Muscle layer of duodenum (tissue), 2 donors: ENCODE results near the gene PRKCB.

ENCODE experiments used
- H3K27ac ChIP-seq: one replicate; pipeline ENCODE4 v1.7.0; 2013; ENCODE audit warnings: mild to moderate bottlenecking, low read length
- H3K27me3 ChIP-seq: one replicate; pipeline ENCODE4 v1.7.0; 2013; ENCODE audit warnings: low read depth, mild to moderate bottlenecking, control low read depth, low read length
- H3K36me3 ChIP-seq, 2 donors: one replicate each; pipeline ENCODE4 v1.7.0; 2013; ENCODE audit warnings: low read length in 2 of 2, control low read depth in 1 of 2, mild to moderate bottlenecking in 1 of 2; ENCODE audit not compliant: insufficient read depth in 2 of 2, control insufficient read depth in 1 of 2
- H3K4me1 ChIP-seq, 2 donors: one replicate each; pipeline ENCODE4 v1.7.0; 2013; ENCODE audit warnings: low read length in 2 of 2, mild to moderate bottlenecking in 2 of 2, control low read depth in 1 of 2, moderate library complexity in 1 of 2; ENCODE audit not compliant: insufficient read depth in 2 of 2, control insufficient read depth in 1 of 2
- H3K4me3 ChIP-seq, 2 donors: one replicate each; pipeline ENCODE4 v1.7.0; 2013; ENCODE audit warnings: low read length in 2 of 2, low read depth in 1 of 2, mild to moderate bottlenecking in 1 of 2
- H3K9me3 ChIP-seq, 2 donors: one replicate each; pipeline ENCODE4 v1.7.0; 2013; ENCODE audit warnings: low read length in 2 of 2, control low read depth in 1 of 2, mild to moderate bottlenecking in 1 of 2; ENCODE audit not compliant: control insufficient read depth in 1 of 2
- donor health status: healthy.

Gene PRKCB

DNA sequence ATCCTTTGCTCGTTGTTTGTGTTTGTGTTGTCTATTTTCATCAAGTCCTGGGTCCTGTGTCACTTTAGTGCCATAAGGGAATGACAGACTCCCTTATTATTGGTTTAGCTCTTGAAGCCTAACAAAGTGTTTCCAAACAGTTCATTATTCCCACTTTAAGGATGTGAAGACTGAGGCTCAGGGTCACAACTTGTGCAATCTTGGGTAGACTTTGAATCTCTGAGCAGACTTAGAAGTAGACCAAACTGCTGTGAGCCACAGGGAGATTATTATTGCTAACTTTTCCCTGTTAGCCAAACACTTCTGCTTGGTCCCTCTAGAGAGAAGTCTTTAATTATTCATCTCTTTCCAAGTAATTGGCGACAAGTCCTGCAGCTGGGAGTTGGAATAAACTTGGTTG, 31.8 kb downstream of the PRKCB start:
- Histone ChIP-seq H3K4me3 (no peak overlapping the region), H3K27me3 (no peaks in the 10 kb centered on the region), H3K9me3 (no peaks in the 10 kb centered on the region), H3K4me1 (peaks cover 0 to 28% of the 10 kb centered on the region in 2 donors), H3K36me3 (no peaks in the 10 kb centered on the region), H3K27ac (no peak overlapping the region)

DNA sequence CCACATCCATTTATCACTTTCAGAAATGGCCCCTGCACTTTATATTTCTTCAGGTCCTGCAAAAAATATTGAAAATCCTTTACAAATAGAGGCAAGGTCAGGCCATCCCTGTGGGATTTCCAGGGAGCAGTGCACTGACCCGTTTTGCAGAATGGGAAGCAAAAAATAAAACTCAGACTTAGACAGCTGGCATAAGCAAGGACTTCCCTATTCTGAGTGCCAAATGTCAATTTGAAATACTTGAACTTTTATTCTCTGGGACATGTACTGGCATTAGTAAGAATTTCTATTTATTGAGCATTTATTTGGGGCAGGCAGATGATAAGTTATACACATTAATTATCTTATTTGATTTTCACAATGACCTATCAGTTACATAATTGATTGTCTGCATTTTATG, 32.4 kb downstream of the PRKCB start:
- Histone ChIP-seq H3K9me3 (no peaks in the 10 kb centered on the region), H3K27me3 (no peaks in the 10 kb centered on the region), H3K27ac (no peak overlapping the region), H3K36me3 (no peaks in the 10 kb centered on the region), H3K4me1 (peaks cover 0 to 26% of the 10 kb centered on the region in 2 donors), H3K4me3 (no peak overlapping the region)

DNA sequence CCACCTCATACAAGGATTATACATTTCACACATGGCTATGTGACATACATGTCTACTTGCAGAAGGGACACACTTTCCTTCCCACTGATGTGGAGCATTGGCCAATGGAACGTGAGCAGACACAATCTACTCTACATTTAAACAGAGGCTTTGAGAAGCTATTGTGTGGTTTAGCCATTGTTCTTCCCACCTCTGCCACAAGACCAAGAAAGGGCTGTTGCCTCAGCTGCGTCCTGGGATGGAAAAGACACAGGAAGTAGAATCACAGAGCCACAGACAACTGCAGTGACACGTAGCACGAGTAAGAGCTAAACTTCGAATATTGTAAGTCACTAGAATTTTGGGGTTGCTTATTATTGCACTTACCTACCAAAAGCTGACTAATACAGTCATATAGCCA, 33.3 kb downstream of the PRKCB start:
- Histone ChIP-seq H3K9me3 (no peaks in the 10 kb centered on the region), H3K4me3 (no peak overlapping the region), H3K36me3 (no peaks in the 10 kb centered on the region), H3K27me3 (no peaks in the 10 kb centered on the region), H3K4me1 (peaks cover 0 to 19% of the 10 kb centered on the region in 2 donors), H3K27ac (no peak overlapping the region)

- Histone ChIP-seq H3K4me1 (peaks cover 0 to 14% of the 10 kb centered on the region in 2 donors), H3K4me3 (no peak overlapping the region), H3K9me3 (no peaks in the 10 kb centered on the region), H3K36me3 (no peaks in the 10 kb centered on the region), H3K27ac (no peak overlapping the region), H3K27me3 (no peaks in the 10 kb centered on the region)
These were observed 36.1 kb downstream of the PRKCB start for GRCh38 chr16:23871924-23872323.

DNA sequence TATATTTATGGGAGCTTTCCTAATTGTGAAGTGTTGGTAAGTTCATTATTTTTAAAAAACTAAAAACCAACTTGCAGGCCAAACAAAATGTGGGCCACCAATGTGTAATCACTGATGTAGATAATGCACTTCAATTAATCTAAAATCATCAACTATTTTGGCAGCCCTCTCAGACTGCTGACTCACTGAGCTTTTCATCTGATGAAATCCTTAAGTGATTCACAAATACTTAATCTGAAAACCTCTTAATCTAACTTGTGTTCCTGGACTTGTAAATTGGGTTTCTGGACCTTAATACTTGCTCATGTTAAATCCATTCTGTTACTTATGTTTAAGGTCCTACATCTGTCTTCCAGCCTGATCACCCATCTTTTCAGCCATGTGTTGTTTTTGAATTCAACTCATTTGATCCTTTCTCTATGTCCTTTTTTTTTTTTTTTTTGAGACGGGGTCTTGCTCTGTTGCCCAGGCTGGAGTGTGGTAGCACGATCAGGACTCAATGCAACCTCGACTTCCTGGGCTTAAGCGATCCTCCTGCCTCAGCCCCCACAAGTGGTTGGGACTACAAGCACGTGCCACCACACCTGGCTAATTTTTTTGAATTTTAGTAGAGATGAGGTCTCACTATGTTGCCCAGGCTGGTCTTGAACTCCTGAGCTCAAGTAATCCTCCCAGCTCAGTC, 39.0 kb downstream of the PRKCB start:
- no peaks in the 10 kb centered on the region for H3K36me3 ChIP-seq
- peaks cover 0 to 10% of the 10 kb centered on the region in 2 donors for H3K4me1 ChIP-seq
- H3K9me3 ChIP-seq, result no peaks in the 10 kb centered on the region
- no peak overlapping the region for H3K4me3 ChIP-seq
- H3K27ac ChIP-seq, result no peak overlapping the region
- H3K27me3 ChIP-seq, result no peaks in the 10 kb centered on the region

- Histone ChIP-seq H3K36me3 (no peaks in the 10 kb centered on the region), H3K4me3 (no peak overlapping the region), H3K27me3 (no peaks in the 10 kb centered on the region), H3K9me3 (no peaks in the 10 kb centered on the region), H3K4me1 (peaks cover 0 to 6% of the 10 kb centered on the region in 2 donors), H3K27ac (no peak overlapping the region)
These were observed 40.6 kb downstream of the PRKCB start for GRCh38 chr16:23876256-23876896.

- H3K27me3 ChIP-seq, result no peaks in the 10 kb centered on the region
- H3K36me3 ChIP-seq, result no peaks in the 10 kb centered on the region
- no peak overlapping the region for H3K4me3 ChIP-seq
- no peaks in the 10 kb centered on the region for H3K4me1 ChIP-seq
- H3K27ac ChIP-seq, result no peak overlapping the region
- H3K9me3 ChIP-seq, result no peaks in the 10 kb centered on the region
These were observed 41.6 kb downstream of the PRKCB start for GRCh38 chr16:23877107-23878070.

- Histone ChIP-seq H3K36me3 (no peaks in the 10 kb centered on the region), H3K9me3 (no peaks in the 10 kb centered on the region), H3K27ac (no peak overlapping the region)
These were observed 44.1 kb downstream of the PRKCB start for GRCh38 chr16:23879735-23880373.

DNA sequence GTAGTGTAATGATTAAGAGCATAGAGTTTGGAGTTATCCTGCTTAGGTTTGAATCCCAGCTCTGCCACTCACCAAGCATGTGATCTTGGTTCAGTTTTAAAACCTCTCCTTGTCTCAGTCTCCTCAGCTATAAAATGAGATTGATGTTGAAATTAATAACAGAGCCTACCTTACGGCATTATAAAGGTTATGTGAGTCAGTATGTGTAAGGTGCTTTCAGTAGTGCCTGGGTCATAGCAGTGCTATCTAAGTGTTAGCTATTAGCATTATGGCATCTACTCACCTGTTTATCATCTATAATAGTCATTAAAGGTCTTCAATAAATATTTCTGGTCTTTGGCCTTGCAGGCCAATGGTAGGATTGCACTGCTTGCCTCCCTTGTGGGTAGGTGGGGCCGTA, 53.4 kb downstream of the PRKCB start:
- no peaks in the 10 kb centered on the region for H3K9me3 ChIP-seq
- H3K4me3 ChIP-seq, result no peak overlapping the region
- no peaks in the 10 kb centered on the region for H3K4me1 ChIP-seq
- H3K27ac ChIP-seq, result no peak overlapping the region
- H3K27me3 ChIP-seq, result no peaks in the 10 kb centered on the region
- no peaks in the 10 kb centered on the region for H3K36me3 ChIP-seq

More at GRCh38 chr16:23879735-23880373, 44.1 kb downstream of the PRKCB start:
- Histone ChIP-seq H3K27me3 (no peaks in the 10 kb centered on the region), H3K4me1 (no peaks in the 10 kb centered on the region), H3K4me3 (no peak overlapping the region)

DNA sequence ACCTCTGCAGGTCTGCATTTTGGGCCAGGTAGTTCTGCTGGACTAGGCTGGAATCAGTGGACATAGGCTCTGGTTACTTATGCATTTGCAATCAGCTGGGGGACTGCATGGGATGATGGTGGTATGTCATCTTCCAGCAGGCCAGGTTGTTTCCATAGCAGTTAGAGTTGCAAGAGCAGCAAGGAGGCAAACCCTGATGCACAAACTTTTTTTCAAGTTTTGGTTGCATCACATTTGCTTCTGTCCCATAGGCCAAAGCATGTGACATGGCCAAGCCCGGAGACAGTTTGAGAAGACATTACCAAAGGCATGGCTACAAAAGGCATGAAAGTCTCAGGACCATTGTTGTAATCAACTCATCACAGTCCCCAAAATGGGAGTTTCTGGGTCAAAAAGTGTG, 58.2 kb downstream of the PRKCB start:
- H3K9me3 ChIP-seq, result no peaks in the 10 kb centered on the region
- H3K4me3 ChIP-seq, result no peak overlapping the region
- no peaks in the 10 kb centered on the region for H3K4me1 ChIP-seq
- H3K27ac ChIP-seq, result no peak overlapping the region
- H3K27me3 ChIP-seq, result no peaks in the 10 kb centered on the region
- no peaks in the 10 kb centered on the region for H3K36me3 ChIP-seq

- no peaks in the 10 kb centered on the region for H3K36me3 ChIP-seq
- H3K4me1 ChIP-seq, result no peaks in the 10 kb centered on the region
- no peak overlapping the region for H3K4me3 ChIP-seq
- no peak overlapping the region for H3K27ac ChIP-seq
- H3K9me3 ChIP-seq, result no peaks in the 10 kb centered on the region
- H3K27me3 ChIP-seq, result no peaks in the 10 kb centered on the region
These were observed 59.3 kb downstream of the PRKCB start for GRCh38 chr16:23895052-23895451.
